KOPT-K1 (cell line): ENCODE data around the gene HNRNPA2B1.
"Not testable (repeated sequence)": the region's sequence is repeated elsewhere in the genome, so short reads cannot be mapped to it uniquely, and the experiment has no call there.

ENCODE experiments used
- H3K27ac ChIP-seq: fragments of 200-600 bp; sonication (generic); 2 replicates; pipeline ENCODE4 v1.5.1; 2016; ENCODE audit warnings: antibody characterized with exemption, mild to moderate bottlenecking, low read depth, low read length; ENCODE audit not compliant: poor library complexity, severe bottlenecking
- H3K36me3 ChIP-seq: fragments of 200-600 bp; sonication (generic); 2 replicates; pipeline ENCODE4 v1.5.1; 2017; ENCODE audit warnings: antibody characterized with exemption, mild to moderate bottlenecking, low read length, moderate library complexity; ENCODE audit not compliant: insufficient read depth
- H3K9me3 ChIP-seq: fragments of 200-600 bp; sonication (generic); 2 replicates; pipeline ENCODE4 v1.5.1; 2017; ENCODE audit warnings: antibody characterized with exemption, low read length, mild to moderate bottlenecking; ENCODE audit not compliant: insufficient read depth, poor library complexity, severe bottlenecking

HNRNPA2B1 gene

DNA sequence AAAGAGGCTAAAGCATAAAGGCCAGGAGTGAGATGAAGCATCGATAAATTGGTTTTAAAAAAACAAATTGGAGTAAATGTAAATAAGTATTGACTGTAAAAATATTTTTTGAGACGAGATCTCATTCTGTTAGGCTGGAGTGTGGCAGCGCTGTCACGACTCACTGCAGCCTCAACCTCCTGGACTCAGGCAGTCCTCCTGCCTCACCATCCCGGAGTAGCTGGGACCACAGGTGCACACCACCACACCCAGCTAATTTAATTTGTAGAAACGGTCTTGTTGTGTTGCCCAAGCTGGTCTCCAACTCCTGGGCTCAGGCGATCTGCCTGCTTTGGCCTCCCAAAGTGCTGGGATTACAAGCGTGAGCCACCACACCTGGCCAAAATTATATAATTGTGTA lies 17.8 kb downstream of the HNRNPA2B1 start:
- no peaks in the 10 kb centered on the region for H3K9me3 ChIP-seq
- H3K27ac ChIP-seq = no peak overlapping the region
- H3K36me3 ChIP-seq = peaks cover 28% of the 10 kb centered on the region

DNA sequence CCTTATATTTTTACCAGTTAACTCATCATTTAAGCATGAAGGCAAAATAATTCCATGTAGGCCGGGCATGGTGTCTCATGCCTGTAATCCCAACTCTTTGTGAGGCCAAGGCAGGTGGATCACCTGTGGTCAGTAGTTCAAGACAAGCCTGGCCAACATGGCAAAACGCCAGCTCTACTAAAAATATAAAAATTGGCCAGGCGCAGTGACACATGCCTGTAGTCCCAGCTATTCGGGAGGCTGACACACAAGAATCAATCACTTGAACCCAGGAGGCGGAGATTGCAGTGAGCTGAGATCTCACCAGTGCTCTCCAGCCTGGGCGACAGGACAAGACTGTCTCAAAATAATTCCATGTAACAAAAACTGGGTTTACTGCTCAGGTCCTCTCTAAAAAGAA lies 18.3 kb downstream of the HNRNPA2B1 start:
- H3K9me3 ChIP-seq = no peaks in the 10 kb centered on the region
- H3K27ac ChIP-seq = no peak overlapping the region
- H3K36me3 ChIP-seq = peaks cover 24% of the 10 kb centered on the region

DNA sequence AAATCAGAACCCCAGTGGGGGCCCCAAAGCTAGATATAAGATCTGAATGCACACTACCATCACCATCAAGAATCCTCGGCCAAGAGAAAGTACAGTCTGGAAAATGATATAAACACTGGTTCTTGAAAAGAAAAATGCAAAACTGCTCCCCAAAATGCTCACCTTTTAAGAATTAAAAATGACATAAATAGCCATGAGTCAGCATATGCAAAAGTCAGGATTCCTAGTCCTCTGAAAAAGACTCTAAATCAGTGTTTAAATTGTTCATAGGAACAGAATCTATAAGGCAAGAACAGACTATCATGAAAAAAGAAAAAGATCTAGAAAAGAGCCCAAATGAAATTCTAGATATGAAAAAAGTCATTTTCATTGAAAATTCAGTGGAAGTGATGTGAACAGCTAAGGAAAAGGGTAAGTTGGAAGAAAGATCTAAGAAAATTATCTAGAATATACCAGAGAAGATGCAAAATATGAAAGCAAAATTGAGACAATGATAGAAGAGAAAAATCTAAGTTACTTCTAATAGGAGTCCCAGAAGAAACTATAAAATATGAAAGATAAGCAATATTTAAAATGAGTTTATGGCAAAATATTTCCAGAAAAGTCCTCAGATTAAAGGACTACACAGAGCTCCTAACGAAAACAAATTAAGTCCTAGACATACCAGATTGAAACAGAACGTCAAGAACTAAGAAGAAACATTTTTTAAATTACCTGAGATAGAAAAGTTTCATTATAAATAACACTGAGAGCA lies 18.9 kb downstream of the HNRNPA2B1 start:
- no peak overlapping the region for H3K27ac ChIP-seq

DNA sequence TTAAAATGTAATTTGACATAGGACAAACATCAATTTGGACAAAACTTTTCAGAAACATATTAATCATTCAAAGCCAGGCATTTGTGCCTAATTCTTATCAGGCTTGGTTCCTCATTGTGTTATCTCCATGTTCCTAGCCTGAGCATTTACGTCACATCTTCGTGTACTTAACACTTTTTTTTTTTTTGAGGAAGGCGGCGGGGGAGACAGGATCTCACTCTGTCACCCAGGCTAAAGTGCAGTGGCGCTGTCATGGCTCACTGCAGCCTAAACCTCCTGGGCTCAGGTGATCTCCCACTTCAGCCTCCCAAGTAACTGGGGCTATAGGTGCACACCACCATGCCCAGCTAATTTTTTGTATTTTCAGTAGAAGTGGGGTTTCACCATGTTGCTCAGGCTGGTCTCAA lies 19.8 kb downstream of the HNRNPA2B1 start:
- no peaks in the 10 kb centered on the region for H3K9me3 ChIP-seq
- no peak overlapping the region for H3K27ac ChIP-seq
- H3K36me3 ChIP-seq = peaks cover 11% of the 10 kb centered on the region

More for the DNA sequence above, 18.9 kb downstream of the HNRNPA2B1 start:
- H3K36me3 ChIP-seq = peaks cover 18% of the 10 kb centered on the region
- H3K9me3 ChIP-seq = no peaks in the 10 kb centered on the region

GRCh38 chr7:26179826-26180497 lies 20.6 kb downstream of the HNRNPA2B1 start:
- H3K27ac ChIP-seq = no peak overlapping the region
- peaks cover 3% of the 10 kb centered on the region for H3K36me3 ChIP-seq
- no peaks in the 10 kb centered on the region for H3K9me3 ChIP-seq

DNA sequence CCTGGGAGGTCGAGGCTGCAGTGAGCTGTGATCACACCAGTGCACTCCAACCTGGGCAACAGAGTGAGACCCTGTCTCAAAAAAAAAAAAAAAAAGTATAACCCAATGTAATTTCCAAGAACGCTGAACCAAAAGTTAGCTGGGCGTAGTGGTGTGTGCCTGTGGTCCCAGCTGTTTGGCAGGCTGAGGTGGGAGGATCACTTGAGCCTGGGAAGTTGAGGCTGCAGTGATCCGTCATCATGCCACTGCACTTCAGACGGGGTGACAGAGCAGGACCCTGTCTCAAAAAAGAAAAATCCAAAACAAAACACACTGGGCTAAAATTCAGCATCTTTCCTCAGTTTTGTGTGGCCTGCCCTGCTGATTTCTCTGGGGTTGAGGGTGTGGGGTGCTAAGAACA lies 21.1 kb downstream of the HNRNPA2B1 start:
- Histone ChIP-seq H3K36me3 (no peaks in the 10 kb centered on the region), H3K9me3 (no peaks in the 10 kb centered on the region), H3K27ac (no peak overlapping the region)

DNA sequence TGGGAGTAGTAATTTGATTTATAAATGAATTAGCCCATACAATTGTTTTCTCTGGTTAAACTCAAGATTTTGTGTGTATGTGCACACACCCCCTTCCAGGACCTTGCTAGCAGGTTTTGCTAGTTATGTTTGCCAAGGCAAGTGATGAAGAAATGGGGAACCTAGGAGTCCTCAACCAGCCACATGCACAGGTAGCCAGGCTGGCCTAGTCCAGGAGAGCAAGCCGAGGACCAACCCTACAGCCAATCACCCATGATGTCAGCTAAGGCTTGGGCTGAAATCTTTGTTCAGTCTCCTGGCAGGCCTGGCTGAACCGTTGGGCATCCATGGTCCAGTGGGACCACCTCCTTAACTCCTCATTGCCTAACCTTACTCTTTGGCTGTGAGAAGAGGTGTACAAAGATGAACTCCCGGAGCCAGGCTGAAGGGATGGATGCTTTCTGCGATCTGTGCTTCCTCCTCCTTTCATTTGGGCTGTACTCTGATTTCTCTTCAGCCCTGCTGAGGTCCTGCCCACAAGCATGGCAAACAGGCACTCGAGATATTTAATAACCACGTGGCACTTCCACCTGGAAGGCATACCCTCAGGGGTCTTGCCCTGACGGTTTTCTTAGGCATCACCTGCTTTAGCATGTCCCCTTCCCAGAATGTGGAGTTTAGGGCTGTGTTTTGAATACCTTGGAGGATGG lies 22.1 kb downstream of the HNRNPA2B1 start:
- no peaks in the 10 kb centered on the region for H3K9me3 ChIP-seq
- no peak overlapping the region for H3K27ac ChIP-seq
- H3K36me3 ChIP-seq = no peaks in the 10 kb centered on the region

GRCh38 chr7:26177269-26177668 lies 23.3 kb downstream of the HNRNPA2B1 start:
- H3K9me3 ChIP-seq, H3K27ac ChIP-seq, H3K36me3 ChIP-seq: not testable (repeated sequence)

- H3K36me3 ChIP-seq, H3K9me3 ChIP-seq, H3K27ac ChIP-seq: not testable (repeated sequence)
Measured at GRCh38 chr7:26176696-26177095, 23.9 kb downstream of the HNRNPA2B1 start.

DNA sequence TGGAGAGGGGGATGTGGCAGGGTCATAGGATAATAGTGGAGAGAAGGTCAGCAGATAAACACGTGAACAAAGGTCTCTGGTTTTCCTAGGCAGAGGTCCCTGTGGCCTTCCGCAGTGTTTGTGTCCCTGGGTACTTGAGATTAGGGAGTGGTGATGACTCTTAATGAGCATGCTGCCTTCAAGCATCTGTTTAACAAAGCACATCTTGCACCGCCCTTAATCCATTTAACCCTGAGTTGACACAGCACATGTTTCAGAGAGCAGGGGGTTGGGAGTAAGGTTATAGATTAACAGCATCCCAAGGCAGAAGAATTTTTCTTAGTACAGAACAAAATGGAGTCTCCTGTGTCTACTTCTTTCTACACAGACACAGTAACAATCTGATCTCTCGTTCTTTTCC lies 24.6 kb downstream of the HNRNPA2B1 start:
- H3K9me3 ChIP-seq, H3K36me3 ChIP-seq, H3K27ac ChIP-seq: not testable (repeated sequence)

GRCh38 chr7:26172048-26172447 lies 28.5 kb downstream of the HNRNPA2B1 start:
- Histone ChIP-seq H3K27ac (no peak overlapping the region), H3K9me3 (peaks cover 5% of the 10 kb centered on the region), H3K36me3 (no peaks in the 10 kb centered on the region)

GRCh38 chr7:26171601-26172000 lies 28.9 kb downstream of the HNRNPA2B1 start:
- Histone ChIP-seq H3K9me3 (peaks cover 5% of the 10 kb centered on the region), H3K27ac (no peak overlapping the region), H3K36me3 (no peaks in the 10 kb centered on the region)

- peaks cover 5% of the 10 kb centered on the region for H3K9me3 ChIP-seq
Measured at GRCh38 chr7:26170663-26171062, 29.9 kb downstream of the HNRNPA2B1 start.

GRCh38 chr7:26169271-26169670 lies 31.3 kb downstream of the HNRNPA2B1 start:
- Histone ChIP-seq H3K9me3 (peaks cover 5% of the 10 kb centered on the region), H3K27ac (no peak overlapping the region), H3K36me3 (no peaks in the 10 kb centered on the region)

More at GRCh38 chr7:26170663-26171062, 29.9 kb downstream of the HNRNPA2B1 start:
- no peak overlapping the region for H3K27ac ChIP-seq
- no peaks in the 10 kb centered on the region for H3K36me3 ChIP-seq

- no peak overlapping the region for H3K27ac ChIP-seq
- H3K9me3 ChIP-seq = peaks cover 5% of the 10 kb centered on the region
Measured at GRCh38 chr7:26168458-26169023, 32.0 kb downstream of the HNRNPA2B1 start.

More at GRCh38 chr7:26168458-26169023, 32.0 kb downstream of the HNRNPA2B1 start:
- no peaks in the 10 kb centered on the region for H3K36me3 ChIP-seq
